Measurements from ENCODE around the gene PTGDS. TPM values are rescaled to one million over a fixed set of nuclear protein-coding genes. Genes with fewer than 3 reads are reported as not detected.

Gene PTGDS
- total RNA-seq, 2 experiments from 2014 or later = not detected

- H3K36me3 Mint-ChIP-seq (ENCODE audit: low read depth) = no peaks in the 10 kb centered on the region
- intact Hi-C loops (cut with micrococcal nuclease) = no loop called here
- CTCF ChIA-PET = no interaction called here
- peaks cover 2% of the 10 kb centered on the region for H3K4me1 Mint-ChIP-seq (ENCODE audit: low read depth)
- H3K27me3 Mint-ChIP-seq (ENCODE audit: low read depth) = no peaks in the 10 kb centered on the region
- no peak overlapping the region for H3K4me3 Mint-ChIP-seq
- no peak overlapping the region for H3K27ac Mint-ChIP-seq
- H3K9me3 Mint-ChIP-seq = peaks cover 2% of the 10 kb centered on the region
- DNase-seq = no peak
These were observed 21.9 kb upstream of the PTGDS start for GRCh38 chr9:136955202-136955942.

- H3K27ac Mint-ChIP-seq = no peak overlapping the region
- peaks cover 2% of the 10 kb centered on the region for H3K9me3 Mint-ChIP-seq
- H3K36me3 Mint-ChIP-seq (ENCODE audit: low read depth) = no peaks in the 10 kb centered on the region
- intact Hi-C loops (cut with micrococcal nuclease) = no loop called here
- no peak for DNase-seq
- H3K27me3 Mint-ChIP-seq (ENCODE audit: low read depth) = no peaks in the 10 kb centered on the region
- no peak overlapping the region for H3K4me3 Mint-ChIP-seq
- H3K4me1 Mint-ChIP-seq (ENCODE audit: low read depth) = peaks cover 2% of the 10 kb centered on the region
- CTCF ChIA-PET = no interaction called here
These were observed 21.4 kb upstream of the PTGDS start for GRCh38 chr9:136955943-136956335.

- Mint-ChIP-seq H3K9me3 (peaks cover 2% of the 10 kb centered on the region), H3K36me3 (ENCODE audit: low read depth) (no peaks in the 10 kb centered on the region), H3K27ac (no peak overlapping the region), H3K4me3 (no peak overlapping the region), H3K4me1 (ENCODE audit: low read depth) (peaks cover 2% of the 10 kb centered on the region), H3K27me3 (ENCODE audit: low read depth) (no peaks in the 10 kb centered on the region)
- CTCF ChIA-PET = no interaction called here
- intact Hi-C loops (cut with micrococcal nuclease) = no loop called here
- no peak for DNase-seq
These were observed 20.7 kb upstream of the PTGDS start for GRCh38 chr9:136956604-136957003.

GRCh38 chr9:136957461-136957860, 19.8 kb upstream of the PTGDS start:
- H3K4me3 Mint-ChIP-seq = no peak overlapping the region
- CTCF ChIA-PET = no interaction called here
- no peaks in the 10 kb centered on the region for H3K27me3 Mint-ChIP-seq (ENCODE audit: low read depth)
- H3K36me3 Mint-ChIP-seq (ENCODE audit: low read depth) = no peaks in the 10 kb centered on the region
- H3K9me3 Mint-ChIP-seq = peaks cover 2% of the 10 kb centered on the region
- no peak overlapping the region for H3K27ac Mint-ChIP-seq
- intact Hi-C loops (cut with micrococcal nuclease) = no loop called here
- no peak for DNase-seq
- peaks cover 2% of the 10 kb centered on the region for H3K4me1 Mint-ChIP-seq (ENCODE audit: low read depth)

GRCh38 chr9:136957901-136958300, 19.4 kb upstream of the PTGDS start:
- CTCF ChIA-PET = interaction anchor here (1.1 kb wide), 1 partner anchor 279 kb away, joined by 3 read pairs; no protein-coding TSS in a partner anchor
- Mint-ChIP-seq H3K27ac (no peak overlapping the region), H3K4me3 (no peak overlapping the region), H3K27me3 (ENCODE audit: low read depth) (no peaks in the 10 kb centered on the region), H3K36me3 (ENCODE audit: low read depth) (no peaks in the 10 kb centered on the region), H3K4me1 (ENCODE audit: low read depth) (peaks cover 2% of the 10 kb centered on the region), H3K9me3 (peaks cover 2% of the 10 kb centered on the region)
- intact Hi-C loops (cut with micrococcal nuclease) = no loop called here
- no peak for DNase-seq

GRCh38 chr9:136958473-136958872, 18.8 kb upstream of the PTGDS start:
- H3K4me1 Mint-ChIP-seq (ENCODE audit: low read depth) = peaks cover 2% of the 10 kb centered on the region
- intact Hi-C loops (cut with micrococcal nuclease) = no loop called here
- DNase-seq = no peak
- no peak overlapping the region for H3K4me3 Mint-ChIP-seq
- no peak overlapping the region for H3K27ac Mint-ChIP-seq
- no peaks in the 10 kb centered on the region for H3K36me3 Mint-ChIP-seq (ENCODE audit: low read depth)
- CTCF ChIA-PET = interaction anchor here (1.1 kb wide), 1 partner anchor 278 kb away, joined by 3 read pairs; no protein-coding TSS in a partner anchor
- H3K9me3 Mint-ChIP-seq = peaks cover 2% of the 10 kb centered on the region
- no peaks in the 10 kb centered on the region for H3K27me3 Mint-ChIP-seq (ENCODE audit: low read depth)

GRCh38 chr9:136958898-136959850, 18.1 kb upstream of the PTGDS start:
- intact Hi-C loops (cut with micrococcal nuclease) = no loop called here
- CTCF ChIA-PET = interaction anchor here (1.1 kb wide), 1 partner anchor 277 kb away, joined by 3 read pairs; no protein-coding TSS in a partner anchor

GRCh38 chr9:136960212-136960937, 16.9 kb upstream of the PTGDS start:
- no peak for DNase-seq
- intact Hi-C loops (cut with micrococcal nuclease) = no loop called here
- Mint-ChIP-seq H3K27me3 (ENCODE audit: low read depth) (no peaks in the 10 kb centered on the region), H3K27ac (no peak overlapping the region), H3K36me3 (ENCODE audit: low read depth) (no peaks in the 10 kb centered on the region), H3K4me3 (no peak overlapping the region), H3K4me1 (ENCODE audit: low read depth) (peaks cover 4% of the 10 kb centered on the region), H3K9me3 (peaks cover 2% of the 10 kb centered on the region)
- CTCF ChIA-PET = no interaction called here

More at GRCh38 chr9:136958898-136959850, 18.1 kb upstream of the PTGDS start:
- Mint-ChIP-seq H3K9me3 (peaks cover 2% of the 10 kb centered on the region), H3K27me3 (ENCODE audit: low read depth) (no peaks in the 10 kb centered on the region), H3K27ac (no peak overlapping the region), H3K4me3 (no peak overlapping the region), H3K4me1 (ENCODE audit: low read depth) (peaks cover 2% of the 10 kb centered on the region), H3K36me3 (ENCODE audit: low read depth) (no peaks in the 10 kb centered on the region)
- DNase-seq = no peak

GRCh38 chr9:136960938-136961275, 16.4 kb upstream of the PTGDS start:
- intact Hi-C loops (cut with micrococcal nuclease) = no loop called here
- CTCF ChIA-PET = no interaction called here
- no peaks in the 10 kb centered on the region for H3K27me3 Mint-ChIP-seq (ENCODE audit: low read depth)
- no peak for DNase-seq
- peaks cover 7% of the 10 kb centered on the region for H3K4me1 Mint-ChIP-seq (ENCODE audit: low read depth)
- no peaks in the 10 kb centered on the region for H3K36me3 Mint-ChIP-seq (ENCODE audit: low read depth)
- peaks cover 2% of the 10 kb centered on the region for H3K9me3 Mint-ChIP-seq
- H3K27ac Mint-ChIP-seq = no peak overlapping the region
- no peak overlapping the region for H3K4me3 Mint-ChIP-seq

- CTCF ChIA-PET = interaction anchor here (0.6 kb wide), 1 partner anchor 145 kb away, joined by 4 read pairs; no protein-coding TSS in a partner anchor
- Mint-ChIP-seq H3K27ac (no peak overlapping the region), H3K4me1 (ENCODE audit: low read depth) (peaks cover 12% of the 10 kb centered on the region), H3K9me3 (peaks cover 2% of the 10 kb centered on the region), H3K36me3 (ENCODE audit: low read depth) (no peaks in the 10 kb centered on the region), H3K27me3 (ENCODE audit: low read depth) (no peaks in the 10 kb centered on the region), H3K4me3 (no peak overlapping the region)
- no peak for DNase-seq
- intact Hi-C loops (cut with micrococcal nuclease) = no loop called here
These were observed 15.8 kb upstream of the PTGDS start for GRCh38 chr9:136961279-136962065.

- intact Hi-C loops (cut with micrococcal nuclease) = no loop called here
- Mint-ChIP-seq H3K27me3 (ENCODE audit: low read depth) (no peaks in the 10 kb centered on the region), H3K27ac (no peak overlapping the region), H3K4me3 (no peak overlapping the region), H3K9me3 (no peaks in the 10 kb centered on the region), H3K4me1 (ENCODE audit: low read depth) (peaks cover 12% of the 10 kb centered on the region), H3K36me3 (ENCODE audit: low read depth) (no peaks in the 10 kb centered on the region)
- CTCF ChIA-PET = interaction anchor here (0.6 kb wide), 1 partner anchor 146 kb away, joined by 4 read pairs; no protein-coding TSS in a partner anchor
- DNase-seq = no peak
These were observed 15.1 kb upstream of the PTGDS start for GRCh38 chr9:136962163-136962562.

All from activated naive CD4-positive, alpha-beta T cell treated with anti-CD3 and anti-CD28 coated beads for 36 hours (primary cell).